Measurements from ENCODE around the gene ARL4C.

ARL4C gene

GRCh38 chr2:234444242-234444730, 52.6 kb downstream of the ARL4C start:
- no peak for DNase-seq

All from activated CD4-positive, alpha-beta T cell treated with anti-CD3 and anti-CD28 coated beads, Interleukin-2, amount 50 U/mL, for 48 hours (primary cell).